Adrenal gland (tissue), 5 donors: ENCODE data around the gene SELL.

Experiments
- CTCF ChIP-seq, 6 experiments: fragments of 450-650 bp in 4 of 6; fragments of 200-600 bp in 2 of 6; sonication (generic) in 1 of 6; IDR thresholded peaks; 1 replicate in 5 of 6; 2 replicates in 1 of 6; pipeline versions ENCODE4 v1.5.1 to v1.8.0; 2016 to 2021; ENCODE audit warnings: antibody characterized with exemption in 6 of 6, mild to moderate bottlenecking in 2 of 6, moderate library complexity in 1 of 6
- POLR2A ChIP-seq, 2 donors: fragments of 450-650 bp; IDR thresholded peaks; one replicate each; pipeline ENCODE4 v1.6.1; 2017; ENCODE audit warnings: antibody characterized with exemption in 2 of 2, mild to moderate bottlenecking in 2 of 2, moderate library complexity in 1 of 2
- donor health status: DM: no; HTN: no; CAD: no.

GRCh38 chr1:169750041-169750440 lies 38.6 kb upstream of the SELL start:
- TF ChIP-seq CTCF (IDR thresholded peaks at IDR 0.05) (no peak), POLR2A (IDR thresholded peaks at IDR 0.05) (no peak)
